SU-DHL-6 (cell line): ENCODE measurements around the gene SULF2.

Source experiments
- H2AFZ ChIP-seq: fragments of 200-600 bp; sonication (generic); 2 replicates; pipeline ENCODE4 v1.6.1; 2014; ENCODE audit warnings: low read depth, mild to moderate bottlenecking, moderate library complexity, mixed read lengths, antibody characterized with exemption, low read length; ENCODE audit not compliant: severe bottlenecking
- H3F3A ChIP-seq: fragments of 200-600 bp; shearing (Covaris generic); 2 replicates; pipeline ENCODE4 v1.6.0; 2016; ENCODE audit warnings: antibody characterized with exemption, mild to moderate bottlenecking; ENCODE audit not compliant: insufficient read depth
- H3K27ac ChIP-seq: fragments of 200-600 bp; sonication (generic); 2 replicates; pipeline ENCODE4 v1.5.1; 2016; ENCODE audit warnings: low read depth, mild to moderate bottlenecking, low read length, moderate library complexity, mixed read lengths
- H3K27me3 ChIP-seq: fragments of 200-600 bp; sonication (generic), shearing (Covaris generic); 2 replicates; pipeline ENCODE4 v1.6.0; 2014; ENCODE audit warnings: mild to moderate bottlenecking, low read length
- H3K36me3 ChIP-seq: fragments of 200-600 bp; sonication (generic); 2 replicates; pipeline ENCODE4 v1.6.1; 2014; ENCODE audit warnings: mild to moderate bottlenecking, low read length, mixed read lengths
- H3K4me2 ChIP-seq: fragments of 300-600, 200-600 bp; shearing (Covaris generic), sonication (generic); 2 replicates; pipeline ENCODE4 v1.6.0; 2014; ENCODE audit warnings: low read length, low read depth, mild to moderate bottlenecking; ENCODE audit not compliant: poor library complexity, severe bottlenecking
- H3K4me3 ChIP-seq: fragments of 200-600 bp; sonication (generic); 2 replicates; pipeline ENCODE4 v1.5.1; 2014; ENCODE audit warnings: antibody characterized with exemption, low read length, mild to moderate bottlenecking, mixed read lengths; ENCODE audit not compliant: insufficient read depth, poor library complexity, severe bottlenecking
- H3K79me2 ChIP-seq: fragments of 200-600 bp; sonication (generic); 2 replicates; pipeline ENCODE4 v1.6.1; 2014; ENCODE audit warnings: mild to moderate bottlenecking, low read length, moderate library complexity; ENCODE audit not compliant: insufficient read depth
- H3K9ac ChIP-seq: fragments of 200-600 bp; sonication (generic); 2 replicates; pipeline ENCODE4 v1.7.0; 2014; ENCODE audit warnings: mild to moderate bottlenecking, low read length
- H3K9me2 ChIP-seq: fragments of 200-600 bp; sonication (generic); replicated peaks from 2 replicates; pipeline ENCODE4 v1.6.1; 2014; ENCODE audit warnings: low read length; ENCODE audit not compliant: insufficient read depth
- H3K9me3 ChIP-seq: fragments of 200-600 bp; sonication (generic); 2 replicates; pipeline ENCODE4 v1.6.1; 2014; ENCODE audit warnings: low read length, mixed read lengths; ENCODE audit not compliant: insufficient read depth
- H4K20me1 ChIP-seq: fragments of 200-600 bp; sonication (generic); 2 replicates; pipeline ENCODE4 v1.6.1; 2014; ENCODE audit warnings: low read depth, mild to moderate bottlenecking, antibody characterized with exemption, low read length, moderate library complexity, mixed read lengths
- CTCF ChIP-seq: fragments of 200-600 bp; sonication (generic); IDR thresholded peaks from one replicate; pipeline ENCODE4 v1.5.1; 2017; ENCODE audit warnings: antibody characterized with exemption, mild to moderate bottlenecking, low read length, moderate library complexity; ENCODE audit not compliant: insufficient read depth, poor library complexity, severe bottlenecking
- EZH2phosphoT487 ChIP-seq: fragments of 200-600 bp; sonication (generic), shearing (Covaris generic); conservative IDR thresholded peaks from 2 replicates; pipeline ENCODE4 v1.6.1; 2018; ENCODE audit warnings: mild to moderate bottlenecking, antibody characterized with exemption, low read length, moderate library complexity, mixed read lengths

SULF2 gene

GRCh38 chr20:47669489-47669888 is 115.8 kb downstream of the SULF2 start:
- H3K4me3 ChIP-seq, result no peak overlapping the region
- no peaks in the 10 kb centered on the region for H3K9me2 ChIP-seq
- H4K20me1 ChIP-seq, result no peaks in the 10 kb centered on the region
- no peaks in the 10 kb centered on the region for H3K79me2 ChIP-seq
- peaks cover 17% of the 10 kb centered on the region for H3F3A ChIP-seq
- H2AFZ ChIP-seq, result no peak overlapping the region
- H3K9ac ChIP-seq, result no peak overlapping the region
- TF ChIP-seq CTCF (no peak), EZH2phosphoT487 (no peak)
- H3K27ac ChIP-seq, result no peak overlapping the region
- H3K9me3 ChIP-seq, result no peaks in the 10 kb centered on the region
- H3K27me3 ChIP-seq, result no peaks in the 10 kb centered on the region
- no peaks in the 10 kb centered on the region for H3K36me3 ChIP-seq
- H3K4me2 ChIP-seq, result no peak overlapping the region

GRCh38 chr20:47669152-47669425 is 116.2 kb downstream of the SULF2 start:
- Histone ChIP-seq H2AFZ (no peak overlapping the region), H3K27ac (no peak overlapping the region), H3F3A (peaks cover 20% of the 10 kb centered on the region), H3K27me3 (no peaks in the 10 kb centered on the region), H3K9ac (no peak overlapping the region), H3K9me2 (no peaks in the 10 kb centered on the region), H3K4me2 (no peak overlapping the region), H3K4me3 (no peak overlapping the region), H3K79me2 (no peaks in the 10 kb centered on the region), H3K36me3 (no peaks in the 10 kb centered on the region), H4K20me1 (no peaks in the 10 kb centered on the region), H3K9me3 (no peaks in the 10 kb centered on the region)
- TF ChIP-seq CTCF, result no peak
- no peak for TF ChIP-seq EZH2phosphoT487

GRCh38 chr20:47668313-47669151 is 116.7 kb downstream of the SULF2 start:
- H3K27me3 ChIP-seq, result no peaks in the 10 kb centered on the region
- no peaks in the 10 kb centered on the region for H3K9me3 ChIP-seq
- H3K9ac ChIP-seq, result no peak overlapping the region
- no peak overlapping the region for H3K4me2 ChIP-seq
- H3F3A ChIP-seq, result peaks cover 24% of the 10 kb centered on the region
- H3K4me3 ChIP-seq, result no peak overlapping the region
- TF ChIP-seq CTCF (no peak), EZH2phosphoT487 (no peak)
- no peaks in the 10 kb centered on the region for H4K20me1 ChIP-seq
- H3K36me3 ChIP-seq, result no peaks in the 10 kb centered on the region
- no peaks in the 10 kb centered on the region for H3K79me2 ChIP-seq
- H3K27ac ChIP-seq, result no peak overlapping the region
- no peaks in the 10 kb centered on the region for H3K9me2 ChIP-seq
- H2AFZ ChIP-seq, result no peak overlapping the region
